ENCODE data around the gene CEP85. TPM values are rescaled to one million over a fixed set of nuclear protein-coding genes. Genes with fewer than 3 reads are reported as not detected.

CEP85 gene
- 46.4 and 55.2 TPM in 2 replicates for total RNA-seq (2014; rRNA removed; shearing (Covaris generic))
- 47.1 and 53.6 TPM in 2 replicates for total RNA-seq (2022)
- percentile 80 among the genes with signal in this experiment for Bru-seq, nascent RNA
- BruChase-seq, experiment 1, labeled RNA remaining after a 6-hour chase: percentile 80 among the genes with signal in this experiment
- percentile 82 among the genes with signal in this experiment for BruChase-seq, experiment 2, labeled RNA remaining after a 2-hour chase
- long read RNA-seq, transcript CEP85-201 (14 exons, 3,935 nt): minor isoform, 8 of 74 reads
- long read RNA-seq, transcript CEP85-202 (14 exons, 3,922 nt): major isoform, 19 of 74 reads
- long read RNA-seq, partial matches to known transcripts: 32 of 74 reads
- long read RNA-seq, other reads (novel, unspliced or antisense): 15 of 74 reads

- peak; percentile 98 for DNase-seq (ENCODE audit: low spot score)
- Histone ChIP-seq H3K9me3 (ENCODE audit: low read length) (peaks cover 11% of the 10 kb centered on the region; the same call in 1 of the 2 replicates), H3K4me2 (ENCODE audit: low read length) (peak within 1 kb of the TSS; percentile 82), H2AFZ (ENCODE audit: low read length) (peak within 1 kb of the TSS; percentile 92), H3K4me1 (ENCODE audit: insufficient read depth, low read length, poor library complexity, severe bottlenecking) (peaks cover 34% of the 10 kb centered on the region), H3K9me2 (ENCODE audit: insufficient read depth, low read length) (no peaks in the 10 kb centered on the region), H3K79me2 (ENCODE audit: insufficient read depth, low read depth, low read length) (peaks cover 48% of the 10 kb centered on the region), H4K20me1 (ENCODE audit: insufficient read depth, low read length) (no peaks in the 10 kb centered on the region), H3K4me3 (ENCODE audit: low read depth, low read length, poor library complexity, severe bottlenecking) (peak within 1 kb of the TSS; percentile 86), H3K27ac (ENCODE audit: low read depth, low read length, poor library complexity, severe bottlenecking) (peak within 1 kb of the TSS; percentile 67), H3K36me3 (ENCODE audit: insufficient read depth, low read length) (peaks cover 33% of the 10 kb centered on the region)
- BruUV-seq (replicated peaks): no TSS peak
- ChIA-PET POLR2A (interaction anchor here (0.5 to 1.5 kb wide), 7 partner anchors 11 to 214 kb away, joined by 3 to 5 read pairs (median 3); partner anchors contain the start of genes DHDDS and ZNF593), CTCF (ENCODE audit: unreplicated experiment) (interaction anchor here (0.7 to 1.4 kb wide), 2 partner anchors 21 to 304 kb away, joined by 3 read pairs; no protein-coding TSS in a partner anchor)
- intact Hi-C loops (cut with micrococcal nuclease; ENCODE audit: unreplicated experiment): loop anchor here (1.0 to 2.0 kb wide), 2 partner anchors 65 to 123 kb away; partner anchors contain the start of genes PDIK1L and ZNF593
- TF ChIP-seq EZH2phosphoT487 (IDR thresholded peaks at IDR 0.05; ENCODE audit: borderline replicate concordance, low read depth, low read length): no peak
- TF ChIP-seq CTCF (conservative IDR thresholded peaks at IDR 0.05; ENCODE audit: low read length): peak; percentile 87
These were observed at the start of gene CEP85 for GRCh38 chr1:26233903-26234643. Gene CEP85, plus strand, starts transcription at chr1:26234200. Its CDS starts 5,584 bp downstream, at chr1:26239784.

- Histone ChIP-seq H3K9me2 (ENCODE audit: insufficient read depth, low read length) (no peaks in the 10 kb centered on the region), H3K4me2 (ENCODE audit: low read length) (no peak overlapping the region), H3K36me3 (ENCODE audit: insufficient read depth, low read length) (no peaks in the 10 kb centered on the region), H2AFZ (ENCODE audit: low read length) (no peak overlapping the region), H3K9me3 (ENCODE audit: low read length) (no peaks in the 10 kb centered on the region), H3K4me1 (ENCODE audit: insufficient read depth, low read length, poor library complexity, severe bottlenecking) (peaks cover 4% of the 10 kb centered on the region), H4K20me1 (ENCODE audit: insufficient read depth, low read length) (no peaks in the 10 kb centered on the region), H3K79me2 (ENCODE audit: insufficient read depth, low read depth, low read length) (no peaks in the 10 kb centered on the region), H3K4me3 (ENCODE audit: low read depth, low read length, poor library complexity, severe bottlenecking) (no peak overlapping the region), H3K27ac (ENCODE audit: low read depth, low read length, poor library complexity, severe bottlenecking) (no peak overlapping the region)
- BruUV-seq (replicated peaks): no TSS peak
- CTCF ChIA-PET (ENCODE audit: unreplicated experiment): no interaction called here
- no peak for DNase-seq (ENCODE audit: low spot score)
- intact Hi-C loops (cut with micrococcal nuclease; ENCODE audit: unreplicated experiment): no loop called here
- POLR2A ChIA-PET: no interaction called here
- TF ChIP-seq CTCF (conservative IDR thresholded peaks at IDR 0.05; ENCODE audit: low read length) (no peak), EZH2phosphoT487 (IDR thresholded peaks at IDR 0.05; ENCODE audit: borderline replicate concordance, low read depth, low read length) (no peak)
These were observed 49.1 kb upstream of the CEP85 start for GRCh38 chr1:26184883-26185282.
